Measurements from ENCODE around the gene CCDC85A.

- TF ChIP-seq EZH2phosphoT487 (IDR thresholded peaks at IDR 0.05; ENCODE audit: borderline replicate concordance) (no peak), CTCF (conservative IDR thresholded peaks at IDR 0.05; ENCODE audit: low read length) (no peak)
Measured at GRCh38 chr2:56379066-56379465, 195.3 kb downstream of the CCDC85A start.
